Cortex of kidney (tissue), 1 donor: ENCODE results near the gene NFASC.

Experiments
- DNase-seq: peaks from one replicate; lab custom pipeline; 2025; lab: John Stamatoyannopoulos, UW

NFASC gene

GRCh38 chr1:204859861-204860267 lies 10.8 kb upstream of the NFASC start:
- DNase-seq: no peak

- DNase-seq: no peak
These were observed 7.6 kb upstream of the NFASC start for GRCh38 chr1:204863024-204863423.

GRCh38 chr1:204863730-204864129 lies 6.9 kb upstream of the NFASC start:
- no peak for DNase-seq

- DNase-seq: no peak
These were observed 4.5 kb upstream of the NFASC start for GRCh38 chr1:204866051-204866596.

GRCh38 chr1:204867203-204867602 lies 3.5 kb upstream of the NFASC start:
- no peak for DNase-seq

GRCh38 chr1:204867666-204868339 lies 2.9 kb upstream of the NFASC start:
- DNase-seq: no peak

GRCh38 chr1:204868340-204868700 lies 2.3 kb upstream of the NFASC start:
- DNase-seq: no peak

GRCh38 chr1:204869097-204869496 lies 1.6 kb upstream of the NFASC start:
- DNase-seq: no peak

GRCh38 chr1:204871405-204872037 lies 859 bp downstream of the NFASC start:
- DNase-seq: no peak

- no peak for DNase-seq
These were observed 1.7 kb downstream of the NFASC start for GRCh38 chr1:204872262-204872881.

- DNase-seq: no peak
These were observed 2.5 kb downstream of the NFASC start for GRCh38 chr1:204873176-204873575.

GRCh38 chr1:204873714-204874113 lies 3.1 kb downstream of the NFASC start:
- DNase-seq: no peak

- DNase-seq: no peak
These were observed 3.6 kb downstream of the NFASC start for GRCh38 chr1:204874274-204874673.

GRCh38 chr1:204875255-204875654 lies 4.6 kb downstream of the NFASC start:
- DNase-seq: no peak

- no peak for DNase-seq
These were observed 8.1 kb downstream of the NFASC start for GRCh38 chr1:204878621-204879234.

- DNase-seq: no peak
These were observed 8.7 kb downstream of the NFASC start for GRCh38 chr1:204879351-204879750.

GRCh38 chr1:204880906-204881305 lies 10.2 kb downstream of the NFASC start:
- DNase-seq: no peak

- no peak for DNase-seq
These were observed 11.8 kb downstream of the NFASC start for GRCh38 chr1:204882479-204882878.

GRCh38 chr1:204883405-204883804 lies 12.7 kb downstream of the NFASC start:
- no peak for DNase-seq

GRCh38 chr1:204885288-204885711 lies 14.6 kb downstream of the NFASC start:
- no peak for DNase-seq

GRCh38 chr1:204885790-204886189 lies 15.1 kb downstream of the NFASC start:
- no peak for DNase-seq

GRCh38 chr1:204887846-204888245 lies 17.2 kb downstream of the NFASC start:
- no peak for DNase-seq

GRCh38 chr1:204888294-204888693 lies 17.6 kb downstream of the NFASC start:
- DNase-seq: no peak
